IMR-90 (cell line): Measurements from ENCODE around the gene MPZL2. TPM values are rescaled to one million over a fixed set of nuclear protein-coding genes. Genes with fewer than 3 reads are reported as not detected.

Experiments
- ATAC-seq: fragments of 200-7000 bp; cut with Tn5 transposase; 2 replicates; pipeline ENCODE4 v1.9.1; 2020; ENCODE audit warnings: low read depth, mild to moderate bottlenecking, moderate library complexity
- BruUV-seq: library from RNA; stranded (reverse); fragments of 400-500 nt; replicated peaks from 2 replicates; lab custom pipeline; 2021; lab: Mats Ljungman, UMichigan
- CTCF ChIA-PET: fragments of 300-600 bp; formaldehyde crosslinking; extraction: SDS; loops from one replicate; lab custom pipeline; 2021; ENCODE audit warnings: antibody characterized with exemption; lab: Yijun Ruan, JAX
- POLR2A ChIA-PET: fragments of 300-600 bp; sonication (Branson Sonifier 250); formaldehyde crosslinking; loops from one replicate; lab custom pipeline; 2022; ENCODE audit warnings: antibody characterized with exemption; ENCODE audit not compliant: unreplicated experiment; lab: Charles Lee
- DNase-seq: peaks from one replicate; pipeline ENCODE4 v3.0.0; 2013
- H2AFZ ChIP-seq: replicated peaks from 2 replicates; pipeline ENCODE3; 2013; ENCODE audit warnings: low read length, mild to moderate bottlenecking; ENCODE audit not compliant: poor library complexity
- H2AK5ac ChIP-seq: 2 replicates; pipeline ENCODE4 v1.6.1; 2013; ENCODE audit warnings: low read depth, low read length, inconsistent platforms
- H2AK9ac ChIP-seq: replicated peaks from 2 replicates; pipeline ENCODE3; 2013; ENCODE audit warnings: mild to moderate bottlenecking, low read depth, low read length, moderate library complexity; ENCODE audit not compliant: poor library complexity
- H2BK120ac ChIP-seq: 2 replicates; pipeline ENCODE4 v1.6.1; 2013; ENCODE audit warnings: low read depth, low read length, inconsistent platforms
- H2BK15ac ChIP-seq: 3 replicates; pipeline ENCODE4 v1.6.1; 2013; ENCODE audit warnings: low read depth, low read length, inconsistent platforms
- H2BK20ac ChIP-seq: 2 replicates; pipeline ENCODE4 v1.6.1; 2013; ENCODE audit warnings: low read depth, mild to moderate bottlenecking, inconsistent platforms, low read length, moderate library complexity
- H2BK5ac ChIP-seq: 2 replicates; pipeline ENCODE4 v1.6.1; 2013; ENCODE audit warnings: mild to moderate bottlenecking, low read depth, low read length, inconsistent platforms; ENCODE audit not compliant: poor library complexity, severe bottlenecking
- H3K14ac ChIP-seq: replicated peaks from 2 replicates; pipeline ENCODE4 v1.6.1; 2013; ENCODE audit warnings: low read depth, low read length, inconsistent platforms
- H3K18ac ChIP-seq: 2 replicates; pipeline ENCODE4 v1.6.1; 2013; ENCODE audit warnings: low read depth, low read length, control low read depth
- H3K23ac ChIP-seq: 2 replicates; pipeline ENCODE4 v1.6.1; 2013; ENCODE audit warnings: low read depth, low read length, inconsistent platforms
- H3K27ac ChIP-seq: 2 replicates; pipeline ENCODE4 v1.5.1; 2013; ENCODE audit warnings: mild to moderate bottlenecking, control low read depth, low read length; ENCODE audit not compliant: insufficient read depth
- H3K27me3 ChIP-seq: 2 replicates; pipeline ENCODE4 v1.6.1; 2013; ENCODE audit warnings: low read length; ENCODE audit not compliant: control insufficient read depth, insufficient read depth
- H3K36me3 ChIP-seq: 2 replicates; pipeline ENCODE4 v1.6.1; 2013; ENCODE audit warnings: low read length, mixed read lengths; ENCODE audit not compliant: control insufficient read depth, insufficient read depth
- H3K4ac ChIP-seq: 2 replicates; pipeline ENCODE4 v1.6.1; 2013; ENCODE audit warnings: low read depth, low read length, inconsistent platforms
- H3K4me1 ChIP-seq: 2 replicates; pipeline ENCODE4 v1.6.1; 2013; ENCODE audit warnings: low read length, mixed read lengths; ENCODE audit not compliant: control insufficient read depth, insufficient read depth
- H3K4me2 ChIP-seq: 2 replicates; pipeline ENCODE4 v1.6.1; 2013; ENCODE audit warnings: low read depth, mild to moderate bottlenecking, control low read depth, low read length, moderate library complexity
- H3K4me3 ChIP-seq: 2 replicates; pipeline ENCODE4 v1.5.1; 2013; ENCODE audit warnings: low read depth, mild to moderate bottlenecking, control low read depth, low read length, moderate library complexity; ENCODE audit not compliant: insufficient read depth
- H3K56ac ChIP-seq: 2 replicates; pipeline ENCODE4 v1.6.1; 2013; ENCODE audit warnings: low read length, inconsistent platforms; ENCODE audit not compliant: insufficient read depth; ENCODE audit errors: extremely low read depth
- H3K79me1 ChIP-seq, 2 experiments: 2 replicates each; pipeline ENCODE4 v1.6.1; 2013; ENCODE audit warnings: low read length in 2 of 2, inconsistent platforms in 1 of 2, low read depth in 1 of 2
- H3K9ac ChIP-seq: 2 replicates; pipeline ENCODE4 v1.6.1; 2013; ENCODE audit warnings: low read depth, low read length, control low read depth
- H3K9me1 ChIP-seq: 2 replicates; pipeline ENCODE4 v1.6.1; 2013; ENCODE audit warnings: low read length, inconsistent platforms; ENCODE audit not compliant: insufficient read depth
- H3K9me3 ChIP-seq: 2 replicates; pipeline ENCODE4 v1.6.1; 2013; ENCODE audit warnings: low read length; ENCODE audit not compliant: control insufficient read depth, insufficient read depth
- H4K20me1 ChIP-seq: 2 replicates; pipeline ENCODE4 v1.6.1; 2013; ENCODE audit warnings: low read length, inconsistent platforms; ENCODE audit not compliant: insufficient read depth
- H4K5ac ChIP-seq: 2 replicates; pipeline ENCODE4 v1.6.1; 2013; ENCODE audit warnings: mild to moderate bottlenecking, low read depth, low read length, control low read depth
- H4K8ac ChIP-seq, 2 experiments: 2 replicates each; pipeline ENCODE4 v1.6.1; 2013; ENCODE audit warnings: low read depth in 2 of 2, low read length in 2 of 2, control low read depth in 1 of 2, inconsistent platforms in 1 of 2
- H4K91ac ChIP-seq: 2 replicates; pipeline ENCODE4 v1.6.1; 2013; ENCODE audit warnings: low read depth, low read length, inconsistent platforms; ENCODE audit not compliant: insufficient read depth
- WGBS, 2 experiments: methylation state at CpG; one replicate each; pipeline versions ENCODE4 v1.1.5 to v1.1.7; 2013; ENCODE audit warnings: missing lambda C conversion rate in 2 of 2; ENCODE audit not compliant: insufficient read length in 1 of 2; ENCODE audit errors: extremely low coverage in 2 of 2; 5-methylcytosine and 5-hydroxymethylcytosine counted together
- dilution Hi-C: fragments of 300-500 bp; cut with HindIII; formaldehyde crosslinking; loops from one replicate; pipeline ENCODE4 v1.14.3; 2018; ENCODE audit warnings: low sequenced_read_pairs; ENCODE audit not compliant: unreplicated experiment
- in situ Hi-C: fragments of 300-500 bp; cut with MboI; formaldehyde crosslinking; loops from 3 replicates; pipeline ENCODE4 v1.14.3; 2019; ENCODE audit warnings: low sequenced_read_pairs, inconsistent platforms, mixed read lengths
- intact Hi-C: fragments of 100-400 bp; cut with micrococcal nuclease; formaldehyde crosslinking; loops from 2 replicates; pipeline ENCODE4 v1.10.0; 2022
- polyA plus RNA-seq, 3 experiments: library from polyadenylated mRNA; depleted of rRNA; stranded (reverse); fragments of >200 nt; gene quantifications; 2 replicates each; pipeline ENCODE4 v1.2.3, GENCODE V29; 2012; ENCODE audit warnings: low replicate concordance in 1 of 3
- total RNA-seq: library from RNA; depleted of rRNA; stranded (reverse); fragments of >200 nt; gene quantifications from 2 replicates; pipeline ENCODE4 v1.2.3, GENCODE V29; 2012
- TF ChIP-seq, protein P1 (sequence below): fragments of 150-350 bp; IDR thresholded peaks from 2 replicates; pipeline ENCODE4 v1.6.1; 2016; ENCODE audit warnings: low read depth, mild to moderate bottlenecking, low read length, moderate library complexity, borderline replicate concordance

The MPZL2 gene
- total and polyA plus RNA-seq, 2 of the 4 experiments (the other 2 are of a cell fraction) = not detected

GRCh38 chr11:118282606-118283005, 18.5 kb upstream of the MPZL2 start:
- no peak overlapping the region for H2BK120ac ChIP-seq
- H3K18ac ChIP-seq = no peak overlapping the region
- H3K79me1 ChIP-seq = no peaks in the 10 kb centered on the region
- H3K56ac ChIP-seq = no peak overlapping the region
- intact Hi-C loops (no loop called here), in situ Hi-C loops (no loop called here), dilution Hi-C loops (no loop called here)
- ChIA-PET POLR2A (no interaction called here), CTCF (interaction anchor here (0.7 kb wide), 1 partner anchor 12 kb away, joined by 3 read pairs; no protein-coding TSS in a partner anchor)
- no peak overlapping the region for H2AFZ ChIP-seq
- no peaks in the 10 kb centered on the region for H4K20me1 ChIP-seq
- H2BK15ac ChIP-seq = no peak overlapping the region
- no peak overlapping the region for H4K8ac ChIP-seq
- H3K9me1 ChIP-seq = no peaks in the 10 kb centered on the region
- H2BK20ac ChIP-seq = no peak overlapping the region
- no peak overlapping the region for H3K9ac ChIP-seq
- no peak overlapping the region for H3K4me2 ChIP-seq
- H3K4ac ChIP-seq = no peak overlapping the region
- WGBS, 2 experiments = 86% methylated on average over 1 of the region's 6 CpGs; no CpG with 5 or more reads in 1 of the 2 experiments
- H3K9me3 ChIP-seq = no peaks in the 10 kb centered on the region
- no peaks in the 10 kb centered on the region for H3K36me3 ChIP-seq
- ATAC-seq (no peak), DNase-seq (no peak)
- H3K27me3 ChIP-seq = no peaks in the 10 kb centered on the region
- H2AK5ac ChIP-seq = no peak overlapping the region
- no peak overlapping the region for H4K91ac ChIP-seq
- no peak overlapping the region for H3K4me3 ChIP-seq
- no TSS peak for BruUV-seq
- no peak overlapping the region for H3K14ac ChIP-seq
- no peak overlapping the region for H2BK5ac ChIP-seq
- H3K4me1 ChIP-seq = no peaks in the 10 kb centered on the region
- no peak overlapping the region for H3K23ac ChIP-seq
- H4K5ac ChIP-seq = no peak overlapping the region
- H3K27ac ChIP-seq = no peak overlapping the region
- TF ChIP-seq, protein P1, sequence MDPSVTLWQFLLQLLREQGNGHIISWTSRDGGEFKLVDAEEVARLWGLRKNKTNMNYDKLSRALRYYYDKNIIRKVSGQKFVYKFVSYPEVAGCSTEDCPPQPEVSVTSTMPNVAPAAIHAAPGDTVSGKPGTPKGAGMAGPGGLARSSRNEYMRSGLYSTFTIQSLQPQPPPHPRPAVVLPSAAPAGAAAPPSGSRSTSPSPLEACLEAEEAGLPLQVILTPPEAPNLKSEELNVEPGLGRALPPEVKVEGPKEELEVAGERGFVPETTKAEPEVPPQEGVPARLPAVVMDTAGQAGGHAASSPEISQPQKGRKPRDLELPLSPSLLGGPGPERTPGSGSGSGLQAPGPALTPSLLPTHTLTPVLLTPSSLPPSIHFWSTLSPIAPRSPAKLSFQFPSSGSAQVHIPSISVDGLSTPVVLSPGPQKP = no peak
- H2AK9ac ChIP-seq = no peak overlapping the region
